GM21526 (cell line): Measurements from ENCODE around the gene CCNDBP1.
"Not testable (repeated sequence)": the region's sequence is repeated elsewhere in the genome, so short reads cannot be mapped to it uniquely, and the experiment has no call there.

Experiments
- ATAC-seq: cut with Tn5 transposase; IDR thresholded peaks from one replicate; pipeline ENCODE4 v1.9.1; 2021; ENCODE audit warnings: moderate library complexity; ENCODE audit not compliant: unreplicated experiment, low FRiP score

Gene CCNDBP1

DNA sequence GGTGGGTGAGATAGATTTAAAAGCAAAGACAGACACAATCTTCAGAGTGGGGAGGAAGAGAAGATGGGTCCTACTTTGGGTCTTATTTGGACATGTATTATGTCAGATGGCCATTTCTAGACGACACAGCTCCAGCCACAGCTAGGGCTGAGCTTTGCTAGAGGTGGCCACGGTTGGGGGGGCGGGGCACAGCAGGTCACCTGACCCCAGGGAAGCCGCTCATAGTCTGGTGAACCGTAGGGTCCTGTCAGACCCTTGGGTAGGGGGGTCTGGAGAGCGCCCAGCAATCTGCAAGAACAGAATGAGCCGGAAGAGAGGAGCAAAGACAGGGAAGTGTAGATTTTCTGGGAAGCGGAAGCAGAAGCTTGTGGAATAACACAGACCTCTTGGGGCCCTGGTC, 29.0 kb downstream of the CCNDBP1 start:
- no peak for ATAC-seq

- ATAC-seq = no peak
Observed at GRCh38 chr15:43214592-43215295, 29.5 kb downstream of the CCNDBP1 start.

GRCh38 chr15:43215961-43216360, 30.8 kb downstream of the CCNDBP1 start:
- no peak for ATAC-seq

DNA sequence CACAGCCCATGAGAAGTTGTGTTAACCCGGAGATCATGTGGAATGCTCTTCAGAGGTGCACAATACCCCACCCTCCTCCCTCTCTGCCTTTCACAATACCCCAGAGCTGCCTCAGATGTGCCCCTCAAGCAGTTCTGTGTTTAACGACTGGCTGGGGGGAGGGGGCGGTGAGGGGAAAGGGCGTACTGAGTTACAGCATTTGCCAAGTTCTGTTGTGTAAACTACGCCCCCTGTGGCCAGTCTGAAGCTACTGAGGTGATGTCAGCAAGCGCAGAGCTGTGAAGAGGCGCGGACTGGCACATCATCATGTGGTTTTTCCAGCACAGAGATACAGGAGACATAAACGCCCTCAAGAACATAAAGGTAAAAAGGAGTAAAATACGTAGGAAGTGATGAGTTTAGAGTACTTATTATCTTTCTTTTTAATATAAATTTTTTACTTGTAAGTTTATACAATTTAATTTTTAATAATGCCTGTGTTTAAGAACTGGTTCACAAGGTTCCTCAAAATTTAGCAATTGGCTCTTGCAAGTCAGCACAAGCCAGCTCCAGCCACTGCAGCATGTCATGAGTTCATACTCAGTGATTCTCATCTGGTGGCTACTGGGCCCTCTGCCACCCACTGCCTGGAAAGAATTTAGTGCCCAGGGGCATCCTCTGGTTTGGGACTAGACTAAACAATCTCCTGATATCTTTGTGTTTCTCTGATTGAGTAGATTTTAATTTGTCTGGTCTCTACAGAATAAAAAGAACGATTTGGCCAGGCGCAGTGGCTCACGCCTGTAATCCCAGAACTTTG, 33.9 kb downstream of the CCNDBP1 start:
- ATAC-seq = no peak

GRCh38 chr15:43219929-43220928, 35.0 kb downstream of the CCNDBP1 start:
- ATAC-seq = no peak

GRCh38 chr15:43220991-43221403, 35.8 kb downstream of the CCNDBP1 start, which contains the start of gene EPB42:
TSS of gene EPB42 (minus strand) at chr15:43221018. CDS start at chr15:43220825, 193 bp downstream.
- no peak for ATAC-seq

DNA sequence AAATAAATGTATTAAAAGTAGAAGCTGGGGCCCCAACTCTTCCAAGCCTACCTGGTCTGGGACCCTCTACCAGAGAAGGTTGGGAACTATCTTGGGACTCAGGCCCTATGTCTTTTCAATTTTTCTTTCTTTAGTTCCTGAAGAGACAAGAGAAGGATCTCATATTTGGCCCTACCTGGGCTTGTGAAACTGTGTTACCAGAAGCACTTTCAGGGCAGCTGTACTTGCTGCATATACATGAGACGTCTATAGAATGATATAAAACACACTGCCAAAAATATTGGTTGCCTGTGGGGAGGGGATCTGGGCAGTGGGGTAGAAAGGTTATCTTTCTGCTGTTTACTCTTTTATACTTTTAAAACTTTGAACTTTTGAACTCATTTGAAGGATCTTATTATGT, 36.2 kb downstream of the CCNDBP1 start:
- ATAC-seq = no peak

GRCh38 chr15:43225201-43225949, 40.2 kb downstream of the CCNDBP1 start:
- no peak for ATAC-seq

- not testable (repeated sequence) for ATAC-seq
Observed at GRCh38 chr15:43225950-43226255, 40.7 kb downstream of the CCNDBP1 start.

DNA sequence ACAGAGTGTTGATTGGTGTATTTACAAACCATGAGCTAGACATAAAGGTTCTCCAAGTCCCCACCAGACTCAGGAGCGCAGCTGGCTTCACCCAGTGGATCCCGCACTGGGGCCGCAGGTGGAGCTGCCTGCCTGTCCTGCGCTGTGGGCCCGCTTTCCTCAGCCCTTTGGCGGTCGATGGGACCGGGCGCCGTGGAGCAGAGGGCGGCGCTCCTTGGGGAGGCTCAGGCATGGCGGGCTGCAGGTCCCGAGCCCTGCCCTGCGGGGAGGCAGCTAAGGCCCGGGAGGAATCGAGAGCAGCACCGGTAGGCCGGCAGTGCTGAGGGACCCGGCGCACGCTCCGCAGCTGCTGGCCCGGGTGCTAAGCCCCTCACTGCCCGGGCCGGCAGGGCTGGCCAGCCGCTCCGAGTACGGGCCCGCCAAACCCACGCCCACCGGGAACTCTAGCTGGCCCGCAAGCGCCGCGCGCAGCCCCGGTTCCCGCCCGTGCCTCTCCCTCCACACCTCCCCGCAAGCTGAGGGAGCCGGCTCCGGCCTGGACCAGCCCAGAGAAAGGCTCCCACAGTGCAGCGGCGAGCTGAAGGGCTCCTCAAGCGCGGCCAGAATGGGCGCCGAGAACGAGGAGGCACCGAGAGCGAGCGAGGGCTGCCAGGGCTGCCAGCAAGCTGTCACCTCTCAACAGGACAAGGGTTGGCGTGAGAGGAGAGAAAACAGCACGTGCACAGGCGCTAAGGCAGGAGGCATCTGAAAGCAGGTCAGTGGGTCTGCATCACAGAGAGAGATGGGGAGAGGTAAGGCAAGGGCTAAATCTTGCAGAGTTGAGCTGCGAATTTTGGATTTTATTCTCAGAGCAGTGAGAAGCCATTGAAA, 41.5 kb downstream of the CCNDBP1 start:
- no peak for ATAC-seq

- no peak for ATAC-seq
Observed at GRCh38 chr15:43229977-43230376, 44.8 kb downstream of the CCNDBP1 start.

- no peak for ATAC-seq
Observed at GRCh38 chr15:43230640-43231115, 45.5 kb downstream of the CCNDBP1 start.

DNA sequence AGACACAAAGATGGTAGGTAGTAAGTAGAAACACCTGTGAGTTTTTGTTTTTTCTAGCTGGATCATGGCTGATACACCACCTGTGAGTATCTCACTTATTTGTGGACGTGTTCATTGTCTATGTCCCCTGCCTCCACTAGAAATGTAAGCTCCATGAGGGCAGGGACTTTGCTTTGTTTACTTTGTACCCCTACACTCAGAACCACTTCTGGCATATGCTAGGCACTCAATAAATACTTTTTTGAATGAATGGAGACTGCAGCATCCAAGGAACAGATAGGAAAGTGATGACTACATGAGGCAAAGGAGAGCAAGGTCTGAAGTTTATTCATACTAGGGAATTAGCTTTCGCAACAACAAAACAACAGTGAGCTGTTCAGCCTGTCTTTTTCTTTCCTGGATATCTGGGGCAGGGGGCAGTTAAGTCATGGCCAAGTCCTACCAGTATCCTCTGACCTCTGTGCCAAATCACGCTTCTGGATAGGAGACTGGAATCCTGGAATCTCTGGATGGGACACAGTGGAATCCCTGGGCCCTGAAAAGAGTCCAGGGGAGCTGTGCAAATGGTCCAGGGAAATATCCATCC, 47.2 kb downstream of the CCNDBP1 start:
- ATAC-seq = no peak

DNA sequence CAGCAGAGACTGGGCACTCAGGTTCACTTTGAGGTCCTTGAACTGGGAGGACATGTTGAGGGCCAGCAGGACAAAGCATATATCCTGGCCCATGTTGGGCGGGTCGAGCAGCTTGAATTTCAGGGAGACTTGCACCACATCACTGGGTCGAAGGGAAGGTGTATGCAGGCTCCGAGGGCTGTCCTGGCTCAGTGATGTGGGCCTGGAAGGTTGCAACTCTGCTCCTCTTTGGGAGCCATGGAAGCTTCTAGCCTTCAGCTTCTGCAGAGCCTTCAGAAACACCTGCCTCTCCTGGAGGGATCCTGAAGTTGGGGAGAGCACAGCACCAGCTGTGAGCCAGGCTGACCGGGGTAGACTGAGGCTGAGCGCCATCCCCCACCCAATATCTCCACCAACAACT, 50.3 kb downstream of the CCNDBP1 start:
- ATAC-seq = no peak

- no peak for ATAC-seq
Observed at GRCh38 chr15:43237842-43238470, 52.8 kb downstream of the CCNDBP1 start.

DNA sequence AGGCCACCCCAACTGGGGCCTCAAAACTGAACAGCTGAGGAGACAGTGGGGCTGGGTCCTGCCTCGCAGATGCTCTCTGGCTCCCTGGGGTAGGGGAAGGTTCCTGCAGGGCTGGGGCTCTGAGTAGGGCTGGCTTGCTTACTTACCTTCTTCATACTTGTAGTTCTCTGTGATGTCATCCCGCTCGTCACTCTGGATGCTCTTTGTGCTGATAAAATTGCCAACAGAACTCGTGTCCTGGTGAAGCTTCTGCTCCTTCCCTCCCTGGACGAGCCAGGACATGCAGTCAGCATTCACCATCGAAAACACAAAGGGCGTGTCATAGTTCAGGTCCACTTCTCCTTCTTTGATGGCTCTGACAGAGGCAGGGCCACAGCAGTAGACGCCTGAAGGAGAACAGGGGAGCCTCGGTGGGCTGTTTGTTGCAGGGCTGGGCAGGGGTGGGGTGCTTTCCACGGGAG, 53.5 kb downstream of the CCNDBP1 start:
- ATAC-seq = no peak

- ATAC-seq = no peak
Observed at GRCh38 chr15:43239732-43240491, 54.7 kb downstream of the CCNDBP1 start.
